ENCODE data around the gene C6. TPM values are rescaled to one million over a fixed set of nuclear protein-coding genes. Genes with fewer than 3 reads are reported as not detected.

C6 gene
- total RNA-seq, 4 donors from 2014 or later: 0.19 to 4.3 (median 1.8) TPM

DNA sequence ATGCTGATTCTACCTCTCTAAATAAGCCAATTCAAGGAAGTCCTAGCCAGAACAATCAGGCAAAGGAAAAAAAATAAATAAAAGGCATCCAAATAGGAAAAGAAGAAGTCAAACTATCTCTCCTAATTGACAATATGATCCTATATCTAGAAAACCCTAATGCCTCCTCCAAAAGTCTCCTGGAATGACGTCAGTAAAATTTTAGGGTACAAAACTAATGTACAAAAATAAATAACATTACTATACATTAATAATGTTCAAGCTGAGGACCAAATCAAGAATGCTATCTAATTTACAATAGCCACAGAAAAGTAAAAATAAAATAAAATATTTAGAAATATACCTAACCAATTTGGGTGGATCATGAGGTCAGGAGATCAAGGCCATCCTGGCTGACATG lies 33.8 kb upstream of the C6 start:
- no peak overlapping the region for H3K4me3 ChIP-seq

DNA sequence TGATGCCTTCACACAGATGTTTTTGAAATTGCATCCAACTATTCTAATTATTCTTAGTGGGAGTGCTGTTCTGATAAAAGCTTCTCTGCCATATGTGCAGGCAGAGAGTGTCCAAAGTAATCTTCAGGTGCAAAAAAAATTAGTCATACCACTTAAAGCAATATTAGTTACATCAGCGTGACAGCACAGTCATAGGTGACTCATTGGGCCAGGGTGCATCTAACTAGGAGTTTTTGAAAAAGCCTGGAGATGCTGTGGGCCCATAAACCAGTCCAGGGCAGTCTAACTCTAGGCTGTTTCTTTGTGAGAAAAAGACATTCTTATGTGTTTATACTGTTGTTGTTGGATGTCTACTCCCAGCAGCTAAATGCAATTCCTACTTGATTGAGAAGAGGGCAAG lies 33.0 kb upstream of the C6 start:
- DNase-seq (ENCODE audit: low spot score in 2 of 2): no peak
- no peaks in the 10 kb centered on the region for H3K4me1 ChIP-seq
- 68% methylated on average over 1 of the region's 1 CpG for WGBS

More for the DNA sequence above, 33.8 kb upstream of the C6 start:
- Histone ChIP-seq H3K27ac (no peak overlapping the region), H3K4me1 (no peaks in the 10 kb centered on the region), H3K36me3 (no peaks in the 10 kb centered on the region), H3K27me3 (no peaks in the 10 kb centered on the region), H3K9me3 (no peaks in the 10 kb centered on the region)
- DNase-seq (ENCODE audit: low spot score in 2 of 2): no peak
- TF ChIP-seq, protein P1, sequence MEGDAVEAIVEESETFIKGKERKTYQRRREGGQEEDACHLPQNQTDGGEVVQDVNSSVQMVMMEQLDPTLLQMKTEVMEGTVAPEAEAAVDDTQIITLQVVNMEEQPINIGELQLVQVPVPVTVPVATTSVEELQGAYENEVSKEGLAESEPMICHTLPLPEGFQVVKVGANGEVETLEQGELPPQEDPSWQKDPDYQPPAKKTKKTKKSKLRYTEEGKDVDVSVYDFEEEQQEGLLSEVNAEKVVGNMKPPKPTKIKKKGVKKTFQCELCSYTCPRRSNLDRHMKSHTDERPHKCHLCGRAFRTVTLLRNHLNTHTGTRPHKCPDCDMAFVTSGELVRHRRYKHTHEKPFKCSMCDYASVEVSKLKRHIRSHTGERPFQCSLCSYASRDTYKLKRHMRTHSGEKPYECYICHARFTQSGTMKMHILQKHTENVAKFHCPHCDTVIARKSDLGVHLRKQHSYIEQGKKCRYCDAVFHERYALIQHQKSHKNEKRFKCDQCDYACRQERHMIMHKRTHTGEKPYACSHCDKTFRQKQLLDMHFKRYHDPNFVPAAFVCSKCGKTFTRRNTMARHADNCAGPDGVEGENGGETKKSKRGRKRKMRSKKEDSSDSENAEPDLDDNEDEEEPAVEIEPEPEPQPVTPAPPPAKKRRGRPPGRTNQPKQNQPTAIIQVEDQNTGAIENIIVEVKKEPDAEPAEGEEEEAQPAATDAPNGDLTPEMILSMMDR (IDR thresholded peaks at IDR 0.05): no peak
- TF ChIP-seq POLR2AphosphoS5 (IDR thresholded peaks at IDR 0.05): no peak
- no peak for TF ChIP-seq POLR2A (IDR thresholded peaks at IDR 0.05)
- TF ChIP-seq EP300 (IDR thresholded peaks at IDR 0.05): no peak
- 68% methylated on average over 1 of the region's 1 CpG for WGBS

DNA sequence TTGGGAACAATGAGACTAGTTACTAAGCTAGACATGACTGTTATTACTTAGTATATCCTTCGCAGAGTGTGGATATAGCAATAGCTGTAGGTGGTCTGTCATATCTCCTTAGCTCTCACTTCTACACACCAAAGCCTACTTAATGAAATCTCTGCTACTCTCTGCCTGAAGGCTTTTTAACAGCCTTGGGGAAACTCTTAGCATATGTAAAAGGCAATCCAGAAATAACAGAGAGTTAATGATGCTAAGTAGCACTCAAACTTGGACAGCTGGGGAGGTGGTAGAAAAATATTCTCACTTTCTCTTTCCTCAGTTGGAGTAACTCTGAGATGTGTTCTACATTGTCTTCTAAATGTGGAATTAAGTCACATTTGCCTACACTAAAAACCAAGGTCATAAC lies 30.2 kb upstream of the C6 start:
- no peaks in the 10 kb centered on the region for H3K4me1 ChIP-seq
- 96% methylated on average over 1 of the region's 1 CpG for WGBS

More for the DNA sequence above, 33.0 kb upstream of the C6 start:
- H3K27me3 ChIP-seq: no peaks in the 10 kb centered on the region
- no peaks in the 10 kb centered on the region for H3K36me3 ChIP-seq
- no peak overlapping the region for H3K4me3 ChIP-seq
- no peak for TF ChIP-seq POLR2AphosphoS5 (IDR thresholded peaks at IDR 0.05)
- TF ChIP-seq POLR2A (IDR thresholded peaks at IDR 0.05): no peak
- TF ChIP-seq, protein P1 (IDR thresholded peaks at IDR 0.05): no peak
- TF ChIP-seq EP300 (IDR thresholded peaks at IDR 0.05): no peak
- no peak overlapping the region for H3K27ac ChIP-seq
- H3K9me3 ChIP-seq: no peaks in the 10 kb centered on the region

DNA sequence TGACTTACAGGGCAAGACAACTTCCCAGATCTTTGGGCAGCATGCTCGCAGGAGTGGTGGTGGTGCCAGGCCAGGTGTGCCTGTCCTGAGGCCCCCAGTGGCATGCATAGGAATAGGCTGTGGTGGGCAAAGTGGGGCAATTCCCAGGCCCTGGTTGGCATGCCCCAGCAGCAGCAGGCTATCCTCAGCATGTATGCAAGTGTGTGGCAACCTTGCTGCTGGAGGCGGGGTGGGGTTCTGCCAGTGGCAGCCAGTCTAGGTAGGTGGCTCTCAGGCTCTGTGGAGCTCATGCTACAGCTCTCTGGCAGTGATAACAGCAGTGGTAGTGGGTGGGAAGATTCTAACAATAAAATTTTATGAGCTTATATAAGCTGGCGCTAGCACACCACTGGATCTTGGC lies 27.7 kb upstream of the C6 start:
- Histone ChIP-seq H3K9me3 (no peaks in the 10 kb centered on the region), H3K36me3 (no peaks in the 10 kb centered on the region), H3K27me3 (no peaks in the 10 kb centered on the region), H3K27ac (no peak overlapping the region), H3K4me1 (no peaks in the 10 kb centered on the region), H3K4me3 (no peak overlapping the region)
- WGBS: 96% methylated on average over 3 of the region's 3 CpGs
- TF ChIP-seq POLR2A (IDR thresholded peaks at IDR 0.05) (no peak), POLR2AphosphoS5 (IDR thresholded peaks at IDR 0.05) (no peak), EP300 (IDR thresholded peaks at IDR 0.05) (no peak)
- TF ChIP-seq, protein P1 (IDR thresholded peaks at IDR 0.05): no peak
- DNase-seq (ENCODE audit: low spot score in 2 of 2): no peak

More for the DNA sequence above, 30.2 kb upstream of the C6 start:
- no peak for DNase-seq (ENCODE audit: low spot score in 2 of 2)
- Histone ChIP-seq H3K27ac (no peak overlapping the region), H3K27me3 (no peaks in the 10 kb centered on the region), H3K36me3 (no peaks in the 10 kb centered on the region), H3K4me3 (no peak overlapping the region), H3K9me3 (no peaks in the 10 kb centered on the region)
- TF ChIP-seq POLR2AphosphoS5 (IDR thresholded peaks at IDR 0.05) (no peak), POLR2A (IDR thresholded peaks at IDR 0.05) (no peak), EP300 (IDR thresholded peaks at IDR 0.05) (no peak)
- TF ChIP-seq, protein P1 (IDR thresholded peaks at IDR 0.05): no peak

DNA sequence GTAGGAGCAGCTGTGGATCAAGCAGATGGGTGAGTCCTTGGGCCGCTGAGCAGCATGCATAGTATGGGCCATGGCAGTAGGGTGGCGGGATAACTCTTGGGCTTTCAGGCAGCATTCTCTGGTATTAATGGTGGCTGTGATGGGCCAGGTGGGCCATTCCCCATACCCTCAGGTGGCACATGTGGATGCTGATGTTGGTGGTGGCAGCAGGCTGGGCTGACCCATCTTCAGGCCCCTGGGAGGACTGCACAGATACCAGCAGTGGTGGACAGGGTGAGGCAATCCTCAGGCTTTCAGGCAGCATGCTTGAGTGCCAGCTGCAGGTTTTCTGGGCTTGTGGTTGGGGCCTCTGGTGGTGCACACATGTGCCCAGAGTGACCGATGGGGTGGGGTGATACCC lies 27.1 kb upstream of the C6 start:
- Histone ChIP-seq H3K27me3 (no peaks in the 10 kb centered on the region), H3K27ac (no peak overlapping the region), H3K9me3 (no peaks in the 10 kb centered on the region), H3K36me3 (no peaks in the 10 kb centered on the region), H3K4me3 (no peak overlapping the region), H3K4me1 (no peaks in the 10 kb centered on the region)
- 100% methylated on average over 1 of the region's 3 CpGs for WGBS
- DNase-seq (ENCODE audit: low spot score in 2 of 2): no peak
- TF ChIP-seq POLR2A (IDR thresholded peaks at IDR 0.05) (no peak), EP300 (IDR thresholded peaks at IDR 0.05) (no peak), POLR2AphosphoS5 (IDR thresholded peaks at IDR 0.05) (no peak)
- TF ChIP-seq, protein P1 (IDR thresholded peaks at IDR 0.05): no peak
